ENCODE results near the gene ACSL5. TPM values are rescaled to one million over a fixed set of nuclear protein-coding genes. Genes with fewer than 3 reads are reported as not detected.
"Not testable (repeated sequence)": the region's sequence is repeated elsewhere in the genome, so short reads cannot be mapped to it uniquely, and the experiment has no call there.

The ACSL5 gene
- total RNA-seq, 1 experiment from 2014 or later = 25.5 TPM

GRCh38 chr10:112375721-112376395 lies 1.9 kb downstream of the ACSL5 start:
- peak; percentile 80 for DNase-seq (ENCODE audit: low read depth)

GRCh38 chr10:112376396-112376790 lies 2.5 kb downstream of the ACSL5 start:
- no peak for DNase-seq (ENCODE audit: low read depth)

- DNase-seq (ENCODE audit: low read depth) = not testable (repeated sequence)
Observed at GRCh38 chr10:112377116-112377515, 3.2 kb downstream of the ACSL5 start.

GRCh38 chr10:112379635-112380296 lies 5.8 kb downstream of the ACSL5 start:
- peak; percentile 95 for DNase-seq (ENCODE audit: low read depth)

- DNase-seq (ENCODE audit: low read depth) = no peak
Observed at GRCh38 chr10:112382515-112383235, 8.8 kb downstream of the ACSL5 start.

GRCh38 chr10:112383325-112383724 lies 9.4 kb downstream of the ACSL5 start:
- peak; percentile 93 for DNase-seq (ENCODE audit: low read depth)

GRCh38 chr10:112384141-112384540 lies 10.2 kb downstream of the ACSL5 start:
- DNase-seq (ENCODE audit: low read depth) = no peak

- no peak for DNase-seq (ENCODE audit: low read depth)
Observed at GRCh38 chr10:112385201-112385600, 11.3 kb downstream of the ACSL5 start.

DNA sequence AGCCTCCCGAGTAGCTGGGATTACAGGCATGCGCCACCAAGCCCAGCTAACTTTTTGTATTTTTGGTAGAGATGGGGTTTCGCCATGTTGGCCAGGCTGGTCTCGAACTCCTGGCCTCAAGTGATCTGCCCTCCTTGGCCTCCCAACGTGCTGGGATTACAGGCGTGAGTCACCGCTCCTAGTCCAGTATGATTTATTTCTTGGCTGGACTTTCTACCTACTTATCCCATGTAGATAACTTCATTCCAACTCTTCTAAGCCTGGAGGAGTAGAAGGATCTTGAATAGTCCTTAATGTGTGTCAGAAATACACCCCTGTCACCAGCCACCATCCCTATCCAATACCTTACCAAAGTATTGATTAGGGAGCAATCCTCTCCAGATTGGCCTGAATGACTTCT lies 14.1 kb downstream of the ACSL5 start:
- DNase-seq (ENCODE audit: low read depth) = peak; percentile 48

DNA sequence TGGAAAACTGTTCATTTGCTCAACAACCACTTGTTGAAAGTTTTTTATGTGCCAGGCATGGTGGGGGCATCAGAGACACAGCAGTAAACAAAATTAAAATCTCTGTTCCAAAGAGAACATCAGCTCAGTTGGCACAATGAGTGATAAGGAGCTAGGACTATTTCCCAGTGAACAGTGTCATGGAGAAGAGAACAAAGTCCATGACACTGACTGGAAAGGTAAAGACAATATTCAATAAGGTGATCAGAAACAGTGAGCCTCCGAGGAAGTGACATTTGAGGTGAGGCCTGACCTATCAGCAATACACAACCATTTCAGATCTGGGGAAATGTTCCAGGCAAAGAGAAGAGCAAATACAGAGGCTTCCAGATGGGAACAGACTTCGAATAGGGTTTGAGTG lies 14.6 kb downstream of the ACSL5 start:
- DNase-seq (ENCODE audit: low read depth) = no peak

DNA sequence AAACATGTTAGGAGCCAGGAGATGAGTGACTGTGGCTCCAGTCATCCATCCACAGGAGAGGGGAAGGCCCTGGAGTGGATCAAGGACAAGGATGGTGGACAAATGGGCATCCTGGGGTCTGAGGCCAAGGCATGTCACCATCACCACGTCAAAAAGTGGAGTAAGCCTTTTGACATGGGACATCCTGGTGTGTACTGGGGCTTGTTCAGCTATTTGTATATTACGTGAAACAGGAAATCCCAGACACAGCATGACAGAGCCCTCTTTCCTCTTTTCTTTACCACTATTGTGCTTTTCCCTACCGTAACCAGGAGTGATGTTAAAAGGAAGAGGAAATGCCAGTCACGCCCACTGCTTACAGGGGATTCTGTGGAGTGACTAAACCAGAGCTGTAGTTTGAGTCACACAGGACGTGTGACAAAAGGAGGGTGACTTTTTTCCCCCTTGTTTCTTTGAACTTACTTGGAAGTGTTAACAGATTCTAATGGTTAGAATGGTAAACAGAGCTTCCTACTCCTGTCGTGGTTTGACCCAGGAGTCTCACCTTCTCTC lies 15.4 kb downstream of the ACSL5 start:
- peak; percentile 95 for DNase-seq (ENCODE audit: low read depth)

DNA sequence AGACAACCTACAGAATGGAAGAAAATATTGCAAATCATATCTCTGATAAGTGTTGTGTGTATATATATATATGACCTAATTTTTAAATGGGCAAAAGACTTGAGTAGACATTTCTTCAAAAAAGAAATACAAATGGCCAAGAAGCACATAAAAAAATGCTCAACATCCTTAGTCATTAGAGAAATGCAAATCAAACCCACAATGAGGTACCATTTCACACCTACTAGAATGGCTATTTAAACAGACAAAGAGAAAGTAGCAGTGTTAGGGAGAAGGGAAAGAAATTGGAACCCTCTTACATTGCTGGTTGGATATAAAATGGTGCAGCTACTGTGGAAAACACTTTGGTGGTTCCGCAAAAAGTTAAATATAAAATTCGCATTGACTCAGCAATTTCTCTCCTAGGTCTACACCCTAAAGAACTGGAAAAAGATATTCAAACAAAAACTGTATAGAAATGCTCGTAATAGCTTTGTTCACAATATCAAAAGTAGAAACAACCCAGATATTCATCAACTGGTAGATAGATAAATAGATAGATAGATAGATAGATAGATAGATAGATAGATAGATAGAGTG lies 16.3 kb downstream of the ACSL5 start:
- no peak for DNase-seq (ENCODE audit: low read depth)

- no peak for DNase-seq (ENCODE audit: low read depth)
Observed at GRCh38 chr10:112393341-112393740, 19.4 kb downstream of the ACSL5 start.

DNA sequence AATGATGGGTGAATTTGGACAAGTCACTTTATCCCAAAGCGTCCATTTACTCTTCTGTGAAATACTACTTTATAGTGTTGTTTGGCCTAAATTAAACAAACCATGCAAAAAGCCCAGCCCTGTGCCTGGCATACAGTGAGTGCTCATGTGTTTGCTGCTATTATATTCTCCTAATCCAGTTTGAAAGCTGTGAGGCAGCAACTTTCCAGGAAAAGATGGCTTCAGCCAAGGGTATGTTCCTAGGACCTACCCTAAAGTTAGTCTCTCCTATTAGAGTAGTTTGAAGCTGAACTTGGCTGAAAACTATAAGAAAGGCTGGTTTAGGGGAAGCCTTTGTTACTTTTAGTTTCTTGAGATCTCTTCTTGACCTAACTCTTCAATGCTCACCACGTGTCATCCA lies 19.9 kb downstream of the ACSL5 start:
- DNase-seq (ENCODE audit: low read depth) = no peak

DNA sequence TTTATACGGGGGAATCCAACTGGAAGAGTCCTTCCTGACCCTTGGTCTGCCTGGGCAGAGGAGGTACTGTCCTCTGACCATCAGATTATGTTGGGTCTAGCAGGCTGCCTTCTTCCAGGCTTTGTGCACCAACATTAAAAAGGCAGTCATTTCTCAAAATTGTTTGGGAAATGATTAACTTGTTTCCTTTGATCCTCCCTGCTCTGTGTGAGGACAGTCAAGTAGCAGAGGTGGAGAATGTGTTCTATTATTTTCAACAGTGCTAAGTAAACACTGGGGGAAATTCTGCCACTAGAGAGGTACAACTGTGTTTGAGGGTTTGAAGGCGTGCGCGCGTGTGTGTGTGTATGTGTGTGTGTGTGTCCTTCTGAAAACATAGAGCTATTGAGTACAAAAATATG lies 20.6 kb downstream of the ACSL5 start:
- no peak for DNase-seq (ENCODE audit: low read depth)

- no peak for DNase-seq (ENCODE audit: low read depth)
Observed at GRCh38 chr10:112395809-112396530, 22.1 kb downstream of the ACSL5 start.

GRCh38 chr10:112397592-112397991 lies 23.7 kb downstream of the ACSL5 start:
- DNase-seq (ENCODE audit: low read depth) = no peak

DNA sequence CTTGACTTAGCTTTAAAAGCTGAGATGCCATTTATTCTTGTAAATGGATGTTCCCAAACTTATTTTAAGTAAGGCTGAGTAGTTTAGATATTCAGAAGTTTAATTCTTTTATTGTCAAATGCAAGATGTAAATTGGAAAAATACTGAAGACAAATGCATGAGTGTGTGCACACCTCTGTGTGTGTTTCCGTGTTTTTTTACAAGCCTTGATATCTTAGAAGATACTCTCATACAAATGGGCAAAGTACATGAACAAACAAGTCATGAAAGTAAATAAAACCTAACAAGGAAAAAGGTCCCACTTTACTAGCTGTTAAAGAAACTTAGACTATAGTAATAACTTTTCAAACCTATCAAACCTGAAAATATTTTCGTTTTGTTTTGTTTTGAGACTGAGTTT lies 29.0 kb downstream of the ACSL5 start:
- DNase-seq (ENCODE audit: low read depth) = no peak

GRCh38 chr10:112404617-112405016 lies 30.7 kb downstream of the ACSL5 start:
- DNase-seq (ENCODE audit: low read depth) = peak; percentile 55

DNA sequence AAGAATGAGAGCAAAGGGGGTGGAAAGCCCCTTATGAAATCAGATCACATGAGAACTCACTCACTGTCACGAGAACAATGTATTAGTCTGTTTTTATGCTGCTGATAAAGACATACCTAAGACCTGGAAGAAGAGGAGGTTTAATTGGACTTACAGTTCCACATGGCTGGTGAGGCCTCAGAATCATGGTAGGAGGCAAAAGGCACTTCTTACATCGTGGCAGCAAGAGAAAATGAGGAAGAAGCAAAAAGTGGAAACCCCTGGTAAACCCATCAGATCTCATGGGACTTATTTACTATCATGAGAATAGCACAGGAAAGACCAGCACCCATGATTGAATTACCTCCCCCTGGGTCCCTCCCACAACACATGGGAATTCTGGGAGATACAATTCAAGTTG lies 32.9 kb downstream of the ACSL5 start:
- DNase-seq (ENCODE audit: low read depth) = not testable (repeated sequence)

DNA sequence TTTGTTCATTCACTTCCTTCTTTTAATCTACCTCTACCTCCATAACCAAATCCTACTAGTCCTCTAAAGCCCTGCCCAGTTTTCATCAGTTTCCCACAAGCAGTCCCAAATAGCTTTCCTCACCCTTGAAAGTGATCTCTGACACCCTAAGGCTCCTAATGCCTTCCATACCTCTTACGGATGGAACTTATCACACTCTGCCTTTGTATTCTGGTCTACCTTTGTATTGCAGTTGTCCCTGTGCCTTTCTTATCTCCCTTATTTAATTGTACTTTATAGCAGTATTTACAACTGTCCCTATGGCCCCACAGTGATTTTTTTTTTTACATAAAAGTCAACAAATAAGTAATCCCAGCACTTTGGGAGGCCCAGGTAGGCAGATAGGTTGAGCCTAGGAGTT lies 33.8 kb downstream of the ACSL5 start:
- DNase-seq (ENCODE audit: low read depth) = no peak

- DNase-seq (ENCODE audit: low read depth) = no peak
Observed at GRCh38 chr10:112409299-112409698, 35.4 kb downstream of the ACSL5 start.

All from M059J (cell line).